Endothelial cell of umbilical vein (primary cell): ENCODE data around the gene DEF6. TPM values are rescaled to one million over a fixed set of nuclear protein-coding genes. Genes with fewer than 3 reads are reported as not detected.
A peak's percentile ranks its signal among the peaks of the same experiment; 100 is the strongest.

Experiments
- BruUV-seq: library from RNA; stranded (reverse); fragments of 400-500 nt; replicated peaks from 2 replicates; lab custom pipeline; 2021; lab: Mats Ljungman, UMichigan
- CTCF ChIA-PET: fragments of 300-600, 350-600 bp; sonication (Branson Sonifier 250); formaldehyde crosslinking; loops from one replicate; lab custom pipeline; 2021; ENCODE audit warnings: antibody characterized with exemption, inconsistent platforms; lab: Charles Lee
- POLR2A ChIA-PET: fragments of 300-600, 350-600 bp; sonication (Branson Sonifier 250); formaldehyde crosslinking; loops from one replicate; lab custom pipeline; 2021; ENCODE audit warnings: antibody characterized with exemption, inconsistent platforms; lab: Charles Lee
- DNase-seq: peaks from one replicate; pipeline ENCODE4 v3.0.0-alpha.2; 2011; ENCODE audit warnings: low read depth, low spot score
- FAIRE-seq: peaks from 2 replicates; lab custom pipeline; 2011; peaks lifted over from hg19 to GRCh38; lab: Jason Lieb, UNC
- H2AFZ ChIP-seq: 2 replicates; pipeline ENCODE4 v1.6.0; 2012; ENCODE audit warnings: low read depth, low read length, control low read depth, inconsistent platforms
- H3K27ac ChIP-seq: 2 replicates; pipeline ENCODE4 v1.5.1; 2011; ENCODE audit warnings: low read depth, mild to moderate bottlenecking, control low read depth, low read length, moderate library complexity; ENCODE audit not compliant: insufficient read depth
- H3K27me3 ChIP-seq, 2 experiments: 2 replicates each; pipeline versions ENCODE4 v1.6.0 to v1.6.1; 2011; ENCODE audit warnings: low read length in 2 of 2, mixed read lengths in 1 of 2; ENCODE audit not compliant: control insufficient read depth in 2 of 2, insufficient read depth in 2 of 2
- H3K36me3 ChIP-seq, 2 experiments: 2 replicates in 1 of 2; 3 replicates in 1 of 2; pipeline ENCODE4 v1.5.1; 2011; ENCODE audit warnings: low read length in 2 of 2, mild to moderate bottlenecking in 1 of 2, moderate library complexity in 1 of 2; ENCODE audit not compliant: control insufficient read depth in 2 of 2, insufficient read depth in 2 of 2; ENCODE audit errors: extremely low read depth in 1 of 2
- H3K4me1 ChIP-seq: 3 replicates; pipeline ENCODE4 v1.5.1; 2011; ENCODE audit warnings: mild to moderate bottlenecking, low read length; ENCODE audit not compliant: control insufficient read depth, insufficient read depth; ENCODE audit errors: extremely low read depth
- H3K4me2 ChIP-seq: 2 replicates; pipeline ENCODE4 v1.6.1; 2011; ENCODE audit warnings: low read length, control low read depth, mixed read lengths; ENCODE audit not compliant: insufficient read depth
- H3K4me3 ChIP-seq, 3 experiments: fragments of 200-600 bp in 1 of 3; sonication (generic), shearing (Covaris generic) in 1 of 3; replicated peaks in 1 of 3; 2 replicates each; pipeline ENCODE4 v1.5.1; 2011 to 2016; ENCODE audit warnings: control low read depth in 3 of 3, low read length in 3 of 3, mild to moderate bottlenecking in 2 of 3, inconsistent platforms in 1 of 3, low read depth in 1 of 3, moderate library complexity in 1 of 3; ENCODE audit not compliant: insufficient read depth in 1 of 3
- H3K79me2 ChIP-seq: 2 replicates; pipeline ENCODE4 v1.6.0; 2012; ENCODE audit warnings: low read length, inconsistent platforms; ENCODE audit not compliant: control insufficient read depth, insufficient read depth
- H3K9ac ChIP-seq: replicated peaks from 2 replicates; pipeline ENCODE3; 2011; ENCODE audit warnings: low read length, control low read depth; ENCODE audit not compliant: insufficient read depth; ENCODE audit errors: extremely low read depth
- H3K9me1 ChIP-seq: replicated peaks from 3 replicates; pipeline ENCODE4 v1.6.0; 2011; ENCODE audit warnings: mild to moderate bottlenecking, low read length; ENCODE audit not compliant: control insufficient read depth, insufficient read depth; ENCODE audit errors: extremely low read depth
- H3K9me3 ChIP-seq: replicated peaks from 2 replicates; pipeline ENCODE4 v1.5.1; 2012; ENCODE audit warnings: low read length, inconsistent platforms; ENCODE audit not compliant: control insufficient read depth, insufficient read depth
- H4K20me1 ChIP-seq: replicated peaks from 2 replicates; pipeline ENCODE3; 2011; ENCODE audit warnings: mild to moderate bottlenecking, low read length; ENCODE audit not compliant: control insufficient read depth, insufficient read depth; ENCODE audit errors: extremely low read depth
- CTCF ChIP-seq, 2 donors: IDR thresholded peaks; 1 replicate in 1 of 2; 2 replicates in 1 of 2; pipeline ENCODE4 v1.5.1; 2011; ENCODE audit warnings: low read length in 2 of 2, mild to moderate bottlenecking in 2 of 2, moderate library complexity in 2 of 2, control low read depth in 1 of 2, inconsistent platforms in 1 of 2, low read depth in 1 of 2; ENCODE audit not compliant: insufficient read depth in 1 of 2; ENCODE audit errors: extremely low read depth in 1 of 2
- EZH2 ChIP-seq: IDR thresholded peaks from 2 replicates; pipeline ENCODE4 v1.6.1; 2012; ENCODE audit warnings: borderline replicate concordance, low read depth, mild to moderate bottlenecking, moderate library complexity, low read length, inconsistent platforms; ENCODE audit not compliant: severe bottlenecking
- FOS ChIP-seq: IDR thresholded peaks from 2 replicates; pipeline ENCODE4 v1.6.1; 2011; ENCODE audit warnings: mild to moderate bottlenecking, low read length, moderate library complexity, borderline replicate concordance; ENCODE audit not compliant: insufficient read depth
- GATA2 ChIP-seq: IDR thresholded peaks from 2 replicates; pipeline ENCODE4 v1.7.0; 2011; ENCODE audit warnings: low read depth, mild to moderate bottlenecking, moderate library complexity, mixed read lengths, low read length; ENCODE audit not compliant: insufficient read length, insufficient read depth
- JUN ChIP-seq: IDR thresholded peaks from 2 replicates; pipeline ENCODE4 v1.6.1; 2011; ENCODE audit warnings: borderline replicate concordance, low read depth; ENCODE audit not compliant: insufficient read length, insufficient read depth
- MAX ChIP-seq: IDR thresholded peaks from 2 replicates; pipeline ENCODE4 v1.6.1; 2011; ENCODE audit not compliant: insufficient read depth, insufficient read length
- MYC ChIP-seq: IDR thresholded peaks from one replicate; pipeline ENCODE4 v1.6.1; 2011; ENCODE audit warnings: mild to moderate bottlenecking, low read depth, low read length
- POLR2A ChIP-seq: IDR thresholded peaks from 2 replicates; pipeline ENCODE4 v1.6.1; 2012; ENCODE audit warnings: low read depth, mild to moderate bottlenecking, control low read depth, low read length
- POLR2AphosphoS5 ChIP-seq: IDR thresholded peaks from 2 replicates; pipeline ENCODE4 v1.6.1; 2012; ENCODE audit warnings: low read depth, mild to moderate bottlenecking, control low read depth, low read length, moderate library complexity; ENCODE audit not compliant: insufficient read depth
- dilution Hi-C: fragments of 300-500 bp; cut with MboI; formaldehyde crosslinking; loops from one replicate; pipeline ENCODE4 v1.15.0; 2019; ENCODE audit warnings: low sequenced_read_pairs; ENCODE audit not compliant: extremely low pct_ligation_motif_present
- intact Hi-C: fragments of 100-400 bp; cut with micrococcal nuclease; formaldehyde crosslinking; loops from one replicate; pipeline ENCODE4 v1.10.0; 2022
- polyA plus RNA-seq, 4 experiments: library from polyadenylated mRNA; depleted of rRNA in 3 of 4; stranded (reverse) in 3 of 4; unstranded in 1 of 4; fragments of >200 nt; gene quantifications; 2 replicates each; pipeline versions ENCODE4 v1.2.1 to v1.2.3, GENCODE V29; 2011 to 2012; ENCODE audit warnings: missing spikeins in 1 of 4
- total RNA-seq: library from RNA; stranded (reverse); gene quantifications from 2 replicates; pipeline ENCODE4 v1.2.3, GENCODE V29; 2021

DEF6 gene
- total and polyA plus RNA-seq, 2 donors (not counting 3 experiments of a cell fraction or from before 2014, with no cell fraction given): 0.59 to 0.77 TPM

GRCh38 chr6:35342258-35343091 lies 44.9 kb downstream of the DEF6 start, which contains the start of gene PPARD:
PPARD (plus strand) TSS chr6:35342558; CDS start chr6:35411088, 68,530 bp downstream.
- POLR2A ChIA-PET: interaction anchor here (0.6 to 1.6 kb wide), 4 partner anchors 83 to 1916 kb away, joined by 3 to 6 read pairs (median 6); partner anchors contain the start of gene RPL10A
- Histone ChIP-seq H3K4me1 (peaks cover 14% of the 10 kb centered on the region), H3K9me3 (no peaks in the 10 kb centered on the region), H3K79me2 (peaks cover 43% of the 10 kb centered on the region), H3K4me3 (peak within 1 kb of the TSS; percentile 47 to 75 (median 70)), H4K20me1 (peaks cover 2% of the 10 kb centered on the region), H3K27ac (peak within 1 kb of the TSS; percentile 58), H2AFZ (peak within 1 kb of the TSS; percentile 61), H3K4me2 (peak within 1 kb of the TSS; percentile 95), H3K9ac (peak within 1 kb of the TSS; percentile 90), H3K36me3 (peaks cover 2 to 8% of the 10 kb centered on the region in 2 experiments), H3K9me1 (no peaks in the 10 kb centered on the region), H3K27me3 (peaks cover 0 to 4% of the 10 kb centered on the region in 2 experiments)
- dilution Hi-C loops (no loop called here), intact Hi-C loops (loop anchor here (1.0 kb wide), 8 partner anchors 28 to 126 kb away; partner anchors contain the start of genes DEF6 and RPL10A)
- DNase-seq (peak; percentile 97), FAIRE-seq (peak; percentile 94)
- CTCF ChIA-PET: interaction anchor here (0.7 to 6.9 kb wide), 27 partner anchors 10 to 139 kb away, joined by 3 to 270 read pairs (median 5); partner anchors contain the start of genes DEF6, FANCE and RPL10A
- no TSS peak for BruUV-seq
- TF ChIP-seq EZH2 (no peak), GATA2 (no peak), POLR2A (peak; percentile 74), MYC (no peak), JUN (no peak), POLR2AphosphoS5 (peak; percentile 80), FOS (no peak), MAX (peak; percentile 23), CTCF (IDR thresholded peaks at IDR 0.05; ENCODE audit: extremely low read depth in 1 of 2, insufficient read depth in 1 of 2, low read depth in 1 of 2, low read length in 2 of 2) (peak; percentile 95 to 97)
